RWPE1 (cell line): ENCODE measurements around the gene SH3D19.

Experiments used
- CTCF ChIA-PET: fragments of 350-600 bp; sonication (Branson Sonifier 250); formaldehyde crosslinking; extraction: SDS; loops from one replicate; lab custom pipeline; 2021; lab: Yijun Ruan, JAX
- POLR2A ChIA-PET: fragments of 400-600 bp; formaldehyde crosslinking; extraction: SDS; loops from one replicate; lab custom pipeline; 2020; ENCODE audit warnings: antibody characterized with exemption; ENCODE audit not compliant: low non-redundant PET; lab: Yijun Ruan, JAX
- DNase-seq: peaks from one replicate; pipeline ENCODE4 v3.0.0; 2012; ENCODE audit warnings: low spot score
- H3K27ac ChIP-seq: fragments of 450-650 bp; 2 replicates; pipeline ENCODE4 v1.5.1; 2017
- TF ChIP-seq, protein P1 (sequence below): fragments of 450-650 bp; conservative IDR thresholded peaks from 2 replicates; pipeline ENCODE4 v1.5.1; 2017; ENCODE audit warnings: low read depth, mild to moderate bottlenecking

The SH3D19 gene

DNA sequence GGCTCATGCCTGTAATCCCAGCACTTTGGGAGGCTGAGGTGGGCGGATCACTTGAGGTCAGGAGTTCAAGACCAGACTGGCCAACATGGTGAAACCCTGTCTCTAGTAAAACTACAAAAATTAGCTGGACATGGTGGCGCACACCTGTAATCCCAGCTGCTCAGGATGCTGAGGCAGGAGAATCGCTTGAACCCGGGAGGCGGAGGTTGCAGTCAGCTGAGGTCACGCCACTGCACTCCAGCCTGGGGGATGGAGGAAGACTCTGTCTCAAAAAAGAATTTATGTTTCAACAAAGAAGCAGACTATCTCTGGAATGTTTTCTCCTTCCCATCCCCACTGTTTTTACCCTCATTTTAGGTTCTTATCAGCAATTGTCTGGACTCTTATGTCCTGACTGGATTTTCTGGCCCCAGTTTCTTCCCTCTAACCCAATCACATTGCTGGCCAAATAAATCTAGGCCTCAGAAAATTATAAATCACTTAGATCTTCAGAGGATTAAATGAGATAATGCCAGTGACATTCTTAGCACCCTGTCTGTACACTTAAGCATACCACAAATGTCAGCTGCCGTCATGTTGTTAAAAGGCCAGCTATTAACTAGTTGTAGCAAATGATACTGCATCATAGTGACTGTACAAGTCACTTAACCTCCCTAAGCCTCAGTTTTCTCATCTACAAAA is 93.3 kb downstream of the SH3D19 start:
- TF ChIP-seq, protein P1, sequence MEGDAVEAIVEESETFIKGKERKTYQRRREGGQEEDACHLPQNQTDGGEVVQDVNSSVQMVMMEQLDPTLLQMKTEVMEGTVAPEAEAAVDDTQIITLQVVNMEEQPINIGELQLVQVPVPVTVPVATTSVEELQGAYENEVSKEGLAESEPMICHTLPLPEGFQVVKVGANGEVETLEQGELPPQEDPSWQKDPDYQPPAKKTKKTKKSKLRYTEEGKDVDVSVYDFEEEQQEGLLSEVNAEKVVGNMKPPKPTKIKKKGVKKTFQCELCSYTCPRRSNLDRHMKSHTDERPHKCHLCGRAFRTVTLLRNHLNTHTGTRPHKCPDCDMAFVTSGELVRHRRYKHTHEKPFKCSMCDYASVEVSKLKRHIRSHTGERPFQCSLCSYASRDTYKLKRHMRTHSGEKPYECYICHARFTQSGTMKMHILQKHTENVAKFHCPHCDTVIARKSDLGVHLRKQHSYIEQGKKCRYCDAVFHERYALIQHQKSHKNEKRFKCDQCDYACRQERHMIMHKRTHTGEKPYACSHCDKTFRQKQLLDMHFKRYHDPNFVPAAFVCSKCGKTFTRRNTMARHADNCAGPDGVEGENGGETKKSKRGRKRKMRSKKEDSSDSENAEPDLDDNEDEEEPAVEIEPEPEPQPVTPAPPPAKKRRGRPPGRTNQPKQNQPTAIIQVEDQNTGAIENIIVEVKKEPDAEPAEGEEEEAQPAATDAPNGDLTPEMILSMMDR, result no peak
- no peak overlapping the region for H3K27ac ChIP-seq
- CTCF ChIA-PET, result no interaction called here
- no peak for DNase-seq
- POLR2A ChIA-PET, result no interaction called here

DNA sequence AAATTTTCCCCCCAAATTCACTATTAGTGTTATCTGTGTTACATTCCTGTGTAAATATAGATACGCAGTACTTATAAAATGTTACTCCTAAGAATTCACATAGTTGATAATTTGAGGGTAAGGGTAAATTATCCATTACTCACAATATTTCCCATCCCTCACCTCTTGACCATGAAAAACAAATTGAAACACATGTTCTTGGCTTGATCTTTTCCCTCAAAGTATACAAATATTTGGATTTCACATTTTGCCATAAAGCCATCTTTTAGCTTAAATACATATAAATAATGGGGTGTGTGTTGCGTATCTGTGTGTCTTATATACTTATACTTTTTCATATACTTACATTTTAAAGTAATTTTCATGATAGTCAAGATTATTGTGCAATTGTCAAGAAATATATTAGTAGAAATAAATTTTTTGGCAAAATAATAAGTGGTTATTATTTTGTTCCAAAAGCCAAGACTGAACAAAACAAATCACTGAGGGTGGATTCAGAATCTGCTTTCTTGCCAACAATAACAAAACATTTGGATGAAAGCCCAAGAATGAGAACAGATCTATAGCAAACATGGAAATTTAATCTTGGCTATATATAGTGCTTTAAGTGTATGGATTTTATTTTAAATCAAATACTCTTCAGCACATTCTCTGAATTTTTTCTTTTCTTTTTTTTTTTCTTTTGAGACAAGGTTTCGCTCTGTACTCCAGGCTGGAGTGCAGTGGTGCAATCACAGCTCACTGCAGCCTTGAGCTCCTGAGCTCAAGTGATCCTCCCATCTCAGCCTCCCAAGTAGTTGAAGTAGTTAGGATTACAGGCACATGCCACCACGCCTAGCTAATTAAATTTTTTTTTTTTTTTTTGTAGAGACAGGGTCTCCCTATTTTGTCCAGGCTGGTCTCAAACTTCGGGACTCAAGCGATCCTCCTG is 97.0 kb downstream of the SH3D19 start:
- ChIA-PET CTCF (no interaction called here), POLR2A (no interaction called here)
- TF ChIP-seq, protein P1, result no peak
- peak overlapping the region; percentile 82 for H3K27ac ChIP-seq
- DNase-seq, result no peak

DNA sequence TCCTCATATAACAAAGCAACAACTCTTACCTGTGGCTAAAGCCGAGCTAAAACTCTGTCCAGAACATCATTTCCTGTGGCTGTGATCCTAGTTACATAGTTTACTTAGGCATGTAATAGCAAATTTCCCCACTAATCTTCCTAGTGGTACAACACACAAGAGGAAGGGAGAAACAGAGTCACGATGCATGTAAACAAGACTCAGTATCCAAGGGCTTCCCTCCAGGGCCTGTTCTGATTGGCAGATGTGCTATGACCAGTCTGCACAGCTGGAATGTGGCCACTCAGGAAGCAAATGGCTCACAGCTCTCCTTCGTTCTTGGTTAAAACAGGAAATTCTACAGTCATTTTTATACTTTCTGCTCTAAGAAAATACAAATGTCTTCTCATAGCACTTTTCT is 97.7 kb downstream of the SH3D19 start:
- no peak overlapping the region for H3K27ac ChIP-seq

DNA sequence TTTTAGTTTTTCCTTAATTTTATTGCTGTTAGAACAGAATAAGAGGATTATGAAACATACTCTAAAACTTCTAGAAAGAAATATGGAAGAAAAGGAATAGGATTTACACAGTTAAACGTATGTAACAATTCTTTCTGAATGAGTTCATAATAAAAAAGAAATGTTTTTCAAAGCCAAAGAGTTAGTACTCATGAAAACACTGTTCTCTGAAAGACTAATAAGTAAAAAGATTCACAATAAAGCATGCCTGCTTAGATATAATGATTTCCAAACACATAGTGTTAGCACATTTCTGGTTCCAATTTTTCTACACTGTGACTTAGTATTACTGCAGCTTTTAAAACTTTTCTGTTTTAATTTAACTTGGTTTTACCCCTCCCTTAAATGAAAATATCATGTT is 98.2 kb downstream of the SH3D19 start:
- no peak overlapping the region for H3K27ac ChIP-seq
- POLR2A ChIA-PET, result no interaction called here
- CTCF ChIA-PET, result interaction anchor here (0.6 kb wide), 1 partner anchor 91 kb away, joined by 4 read pairs; no protein-coding TSS in a partner anchor

More for the DNA sequence above, 97.7 kb downstream of the SH3D19 start:
- peak; percentile 66 for DNase-seq
- ChIA-PET CTCF (interaction anchor here (0.6 kb wide), 1 partner anchor 92 kb away, joined by 4 read pairs; no protein-coding TSS in a partner anchor), POLR2A (no interaction called here)
- TF ChIP-seq, protein P1, result no peak

DNA sequence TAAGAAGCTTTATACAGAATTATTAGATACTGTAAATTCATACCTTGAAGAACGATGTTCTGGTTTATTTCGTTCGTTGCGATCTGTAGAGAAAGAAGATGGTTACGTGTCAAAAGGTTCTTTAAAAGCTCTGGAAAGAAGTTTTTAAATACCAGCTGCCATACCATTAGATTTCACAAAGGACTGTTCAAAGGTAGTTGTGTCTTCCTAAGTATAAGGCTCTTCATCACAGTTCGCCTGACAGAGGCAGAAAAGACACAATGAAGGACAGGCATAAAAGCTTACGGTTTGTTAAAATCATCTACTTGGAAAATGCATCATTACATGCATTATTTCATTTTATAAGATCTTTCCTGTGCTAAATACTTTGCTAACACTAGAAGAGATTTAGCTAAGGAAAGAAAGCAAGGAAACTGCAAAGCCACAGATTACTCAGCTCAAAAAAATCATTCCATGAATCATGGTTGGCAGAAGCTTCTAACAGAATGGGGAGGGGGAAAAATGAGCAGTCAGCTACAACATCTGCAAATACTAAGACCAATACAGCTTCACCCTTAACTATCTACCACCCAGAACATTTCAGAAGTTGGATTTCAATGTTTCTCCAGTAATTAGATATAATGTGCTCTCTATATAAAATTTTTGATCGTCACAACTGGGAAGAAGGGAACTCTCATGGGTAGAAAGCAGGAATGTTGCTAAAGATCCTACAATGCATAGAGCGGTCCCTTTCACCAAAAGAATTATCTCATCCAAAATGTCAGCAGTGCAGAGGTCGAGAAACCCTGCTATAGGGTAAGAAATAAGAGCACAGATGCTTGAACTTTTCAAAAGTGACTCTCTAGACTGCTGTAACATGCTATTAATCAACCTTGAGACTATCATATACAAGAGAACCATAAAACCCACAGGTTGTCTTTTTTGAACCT is 99.1 kb downstream of the SH3D19 start:
- DNase-seq, result peak; percentile 79
- no peak overlapping the region for H3K27ac ChIP-seq
- TF ChIP-seq, protein P1, result no peak
- CTCF ChIA-PET, result interaction anchor here (0.6 to 0.7 kb wide), 2 partner anchors 299 to 897 kb away, joined by 3 to 8 read pairs; no protein-coding TSS in a partner anchor
- POLR2A ChIA-PET, result interaction anchor here (0.6 kb wide), 1 partner anchor 1108 kb away, joined by 3 read pairs; no protein-coding TSS in a partner anchor

More for the DNA sequence above, 98.2 kb downstream of the SH3D19 start:
- TF ChIP-seq, protein P1, result no peak
- no peak for DNase-seq
